NT2/D1 (cell line): ENCODE measurements around the gene PCA3.

Experiments used
- DNase-seq: peaks from one replicate; pipeline ENCODE4 v3.0.0-alpha.2; 2011; ENCODE audit warnings: low read depth, low spot score
- H3K27me3 ChIP-seq: 2 replicates; pipeline ENCODE4 v1.6.0; 2011; ENCODE audit warnings: mild to moderate bottlenecking; ENCODE audit not compliant: insufficient read length, insufficient read depth
- H3K36me3 ChIP-seq: 2 replicates; pipeline ENCODE4 v1.6.1; 2011; ENCODE audit warnings: mild to moderate bottlenecking, low read length, mixed read lengths; ENCODE audit not compliant: insufficient read depth, insufficient read length
- H3K4me1 ChIP-seq: 2 replicates; pipeline ENCODE4 v1.5.1; 2011; ENCODE audit not compliant: insufficient read depth, insufficient read length
- H3K4me3 ChIP-seq: 2 replicates; pipeline ENCODE4 v1.5.1; 2011; ENCODE audit warnings: low read depth; ENCODE audit not compliant: insufficient read length
- H3K9ac ChIP-seq: 2 replicates; pipeline ENCODE4 v1.6.0; 2011; ENCODE audit warnings: low read depth; ENCODE audit not compliant: insufficient read length
- H3K9me3 ChIP-seq: 2 replicates; pipeline ENCODE4 v1.5.1; 2011; ENCODE audit warnings: mild to moderate bottlenecking, low read length; ENCODE audit not compliant: insufficient read depth
- SUZ12 ChIP-seq: IDR thresholded peaks from 2 replicates; pipeline ENCODE4 v1.6.1; 2011; ENCODE audit not compliant: insufficient read length, insufficient read depth; ENCODE audit errors: extremely low read depth
- YY1 ChIP-seq: IDR thresholded peaks from 2 replicates; pipeline ENCODE4 v1.6.1; 2011; ENCODE audit not compliant: insufficient read length, insufficient read depth
- ZNF274 ChIP-seq: IDR thresholded peaks from 2 replicates; pipeline ENCODE4 v1.6.1; 2011; ENCODE audit warnings: mild to moderate bottlenecking, low read depth, low read length

The PCA3 gene

DNA sequence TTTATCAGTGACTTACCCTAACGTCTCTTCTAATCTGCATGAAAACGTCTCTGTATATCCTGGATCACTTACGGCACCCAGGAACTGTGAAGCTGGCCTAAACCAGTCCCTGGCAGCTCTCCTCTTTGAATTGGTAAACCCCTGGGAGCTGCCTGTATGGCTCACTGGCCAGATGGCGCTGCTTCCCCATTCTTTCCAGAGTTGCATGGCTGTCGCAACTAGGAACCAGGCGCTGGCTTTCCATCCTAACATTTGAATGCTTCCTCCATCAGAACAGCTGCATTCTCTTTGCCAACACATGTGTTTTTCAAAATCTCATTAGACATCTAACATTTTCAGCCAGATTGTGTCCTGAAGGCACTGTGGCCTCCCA lies 8.0 kb upstream of the PCA3 start:
- no peak for TF ChIP-seq ZNF274
- no peak for TF ChIP-seq SUZ12
- no peak for TF ChIP-seq YY1
- no peaks in the 10 kb centered on the region for H3K9me3 ChIP-seq
- no peak overlapping the region for H3K9ac ChIP-seq
- H3K27me3 ChIP-seq: no peaks in the 10 kb centered on the region
- DNase-seq: peak; percentile 16
- no peaks in the 10 kb centered on the region for H3K36me3 ChIP-seq
- H3K4me3 ChIP-seq: no peak overlapping the region
- H3K4me1 ChIP-seq: peaks cover 2% of the 10 kb centered on the region

DNA sequence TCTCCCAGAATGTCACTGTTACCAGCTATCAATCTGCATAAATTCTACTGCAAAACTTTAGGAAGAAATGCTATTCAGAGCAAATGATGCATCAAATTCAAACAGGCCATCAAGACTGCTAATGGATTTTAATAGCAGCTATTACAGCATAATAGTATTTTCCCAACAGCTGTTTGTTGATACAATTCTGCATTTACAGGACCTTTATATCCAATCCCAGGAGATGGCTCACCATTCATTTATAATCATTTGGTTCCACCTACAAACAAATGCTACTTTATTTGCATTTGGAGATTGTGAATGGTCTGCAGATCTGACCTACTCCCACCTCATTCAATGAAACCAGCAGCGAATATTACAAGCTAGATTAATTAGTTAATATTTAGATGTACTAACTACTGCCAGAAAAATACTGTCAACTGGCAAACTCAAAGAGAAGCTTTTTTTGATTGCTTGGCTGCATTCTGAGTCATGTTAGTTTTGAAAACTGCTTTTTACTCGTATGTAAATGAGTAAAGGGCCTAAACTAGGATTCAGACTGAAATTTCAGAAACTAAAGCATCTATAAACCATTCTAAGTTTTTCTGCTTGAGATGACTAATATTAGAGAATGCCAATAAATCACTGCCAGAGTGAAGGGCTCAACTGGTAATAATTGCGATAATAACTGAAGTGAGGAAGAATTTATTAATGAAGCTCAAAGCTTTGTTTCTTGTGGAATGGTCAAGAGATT lies 7.1 kb upstream of the PCA3 start:
- Histone ChIP-seq H3K27me3 (no peaks in the 10 kb centered on the region), H3K36me3 (no peaks in the 10 kb centered on the region), H3K9me3 (no peaks in the 10 kb centered on the region), H3K4me1 (peaks cover 2% of the 10 kb centered on the region), H3K9ac (no peak overlapping the region), H3K4me3 (no peak overlapping the region)
- TF ChIP-seq YY1 (no peak), ZNF274 (no peak), SUZ12 (no peak)
- DNase-seq: no peak

DNA sequence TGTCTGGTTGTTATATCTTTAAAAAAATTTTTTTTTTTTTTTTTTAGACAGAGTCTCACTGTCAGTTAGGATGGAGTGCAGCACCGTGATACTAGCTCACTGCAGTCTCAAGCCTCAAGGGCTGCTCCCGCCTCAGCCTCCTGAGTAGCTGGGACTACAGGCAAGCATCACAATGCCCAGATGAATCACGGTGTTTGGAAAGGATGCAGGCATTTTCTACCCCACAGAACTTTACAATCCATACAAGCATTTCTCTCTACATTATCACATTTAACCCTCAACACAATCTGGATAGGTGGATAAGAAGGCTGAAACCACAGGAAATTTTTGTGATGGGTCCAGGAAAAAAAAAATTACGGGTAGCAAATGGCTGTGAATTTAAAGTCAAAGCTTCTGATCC lies 5.8 kb upstream of the PCA3 start:
- DNase-seq: peak; percentile 16
- H3K27me3 ChIP-seq: no peaks in the 10 kb centered on the region
- H3K4me3 ChIP-seq: no peak overlapping the region
- no peak overlapping the region for H3K9ac ChIP-seq
- TF ChIP-seq YY1: no peak
- TF ChIP-seq SUZ12: no peak
- no peak for TF ChIP-seq ZNF274
- H3K36me3 ChIP-seq: no peaks in the 10 kb centered on the region
- peaks cover 2% of the 10 kb centered on the region for H3K4me1 ChIP-seq
- H3K9me3 ChIP-seq: no peaks in the 10 kb centered on the region

DNA sequence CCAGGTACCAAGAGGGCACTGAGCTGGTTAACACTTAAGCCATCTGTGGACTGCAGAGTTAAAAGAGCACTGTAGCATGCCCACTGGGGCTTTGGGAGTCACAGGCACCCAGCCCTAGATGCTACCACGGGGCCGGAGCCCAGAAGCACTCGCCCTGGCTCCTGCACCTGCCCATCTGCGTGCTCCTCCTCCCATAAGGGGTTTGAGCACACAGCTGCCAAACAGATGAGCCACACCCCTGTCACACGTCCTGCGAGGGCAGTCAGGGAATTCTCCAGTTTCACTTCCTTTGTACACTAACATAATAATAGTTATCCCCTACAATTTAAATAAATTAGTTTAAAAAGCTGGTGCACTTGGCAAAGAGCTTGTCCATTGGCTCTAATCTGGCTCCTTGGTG lies 4.5 kb upstream of the PCA3 start:
- DNase-seq: no peak
- Histone ChIP-seq H3K36me3 (no peaks in the 10 kb centered on the region), H3K9me3 (no peaks in the 10 kb centered on the region), H3K4me1 (peaks cover 2% of the 10 kb centered on the region), H3K9ac (no peak overlapping the region), H3K27me3 (no peaks in the 10 kb centered on the region), H3K4me3 (no peak overlapping the region)
- no peak for TF ChIP-seq YY1
- TF ChIP-seq SUZ12: no peak
- no peak for TF ChIP-seq ZNF274

DNA sequence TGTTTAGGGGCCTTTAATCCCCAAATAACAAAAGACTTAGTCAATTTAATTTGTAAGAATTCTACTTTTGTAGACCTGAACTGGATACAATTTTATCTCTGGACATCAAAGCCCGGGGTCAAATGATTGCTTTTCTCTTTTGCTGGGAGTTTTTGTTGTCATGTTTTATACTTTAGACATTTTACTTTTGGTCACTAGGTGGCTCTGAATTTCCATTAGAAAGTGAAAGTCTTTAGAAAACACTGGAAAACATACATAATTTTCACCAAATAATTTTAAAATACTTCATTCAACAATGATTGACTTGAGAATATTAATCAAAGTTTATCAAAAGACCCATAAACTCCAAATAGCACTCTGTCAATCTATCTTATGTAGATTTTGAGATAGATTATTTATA lies 2.8 kb upstream of the PCA3 start:
- Histone ChIP-seq H3K4me3 (no peak overlapping the region), H3K27me3 (no peaks in the 10 kb centered on the region), H3K36me3 (no peaks in the 10 kb centered on the region), H3K9me3 (no peaks in the 10 kb centered on the region), H3K9ac (no peak overlapping the region), H3K4me1 (peaks cover 2% of the 10 kb centered on the region)
- DNase-seq: no peak
- no peak for TF ChIP-seq ZNF274
- no peak for TF ChIP-seq SUZ12
- no peak for TF ChIP-seq YY1

DNA sequence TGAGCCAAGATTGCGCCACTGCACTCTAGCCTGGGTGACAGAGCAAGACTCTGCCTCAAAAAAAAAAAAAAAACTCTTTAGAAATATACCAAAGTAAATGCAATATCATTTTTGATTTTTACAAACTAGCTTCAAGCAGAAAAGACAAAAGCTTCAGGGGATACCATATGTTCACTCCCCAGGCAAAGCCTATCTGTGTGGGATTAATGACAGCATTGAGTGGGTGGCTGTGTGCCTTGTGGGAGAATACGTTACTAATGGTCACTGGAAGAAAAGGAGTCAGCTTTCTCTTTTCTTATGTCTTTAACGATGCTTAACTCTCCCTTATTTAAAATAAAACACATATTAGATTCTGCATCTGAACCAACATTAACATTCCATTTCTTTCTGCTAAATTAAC lies 1.9 kb downstream of the PCA3 start:
- Histone ChIP-seq H3K4me1 (no peaks in the 10 kb centered on the region), H3K27me3 (no peaks in the 10 kb centered on the region), H3K9ac (no peak overlapping the region), H3K4me3 (no peak overlapping the region), H3K9me3 (no peaks in the 10 kb centered on the region), H3K36me3 (no peaks in the 10 kb centered on the region)
- DNase-seq: no peak
- no peak for TF ChIP-seq ZNF274
- TF ChIP-seq YY1: no peak

DNA sequence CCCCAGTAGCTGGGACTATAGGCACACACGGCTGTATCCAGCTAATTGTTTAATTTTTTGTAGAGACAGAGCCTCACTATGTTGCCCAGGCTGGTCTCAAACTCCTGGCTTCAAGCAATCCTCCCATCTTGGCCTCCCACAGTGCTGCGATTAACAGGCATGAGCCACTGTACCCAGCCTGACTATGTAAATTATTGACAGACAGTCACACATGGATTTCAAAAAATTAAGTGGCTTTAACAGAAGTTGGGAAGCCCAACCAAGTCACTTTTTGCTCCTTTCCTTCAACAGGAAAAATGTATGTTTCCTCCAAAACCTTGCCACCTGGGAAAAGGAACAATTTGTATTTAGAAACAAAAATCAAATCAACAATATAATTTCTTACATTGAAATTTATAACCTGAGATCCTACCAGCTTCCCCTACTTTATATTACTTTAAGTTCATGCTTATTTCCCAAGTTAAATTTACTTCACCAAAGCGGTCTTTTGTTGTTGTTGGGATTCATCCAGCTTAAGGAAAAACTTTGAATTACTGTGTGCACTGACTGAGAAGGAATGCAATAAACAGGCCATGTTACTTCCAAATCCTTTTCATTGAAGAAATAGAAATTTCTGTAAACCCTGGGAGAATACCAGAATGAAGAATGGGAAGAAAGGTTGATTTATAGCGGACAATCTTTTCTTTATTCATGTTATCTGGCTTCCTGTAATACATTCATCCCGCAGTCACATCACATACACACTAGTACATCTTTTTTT lies 8.6 kb downstream of the PCA3 start:
- DNase-seq: no peak
- H3K9me3 ChIP-seq: no peaks in the 10 kb centered on the region

DNA sequence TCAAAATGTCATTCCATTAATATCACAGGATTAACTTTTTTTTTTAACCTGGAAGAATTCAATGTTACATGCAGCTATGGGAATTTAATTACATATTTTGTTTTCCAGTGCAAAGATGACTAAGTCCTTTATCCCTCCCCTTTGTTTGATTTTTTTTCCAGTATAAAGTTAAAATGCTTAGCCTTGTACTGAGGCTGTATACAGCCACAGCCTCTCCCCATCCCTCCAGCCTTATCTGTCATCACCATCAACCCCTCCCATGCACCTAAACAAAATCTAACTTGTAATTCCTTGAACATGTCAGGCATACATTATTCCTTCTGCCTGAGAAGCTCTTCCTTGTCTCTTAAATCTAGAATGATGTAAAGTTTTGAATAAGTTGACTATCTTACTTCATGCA lies 20.6 kb downstream of the PCA3 start:
- no peak for DNase-seq
- Histone ChIP-seq H3K9me3 (no peaks in the 10 kb centered on the region), H3K27me3 (no peaks in the 10 kb centered on the region), H3K36me3 (no peaks in the 10 kb centered on the region), H3K4me1 (no peaks in the 10 kb centered on the region), H3K9ac (no peak overlapping the region), H3K4me3 (no peak overlapping the region)
- TF ChIP-seq ZNF274: no peak

More for the DNA sequence above, 8.6 kb downstream of the PCA3 start:
- no peak overlapping the region for H3K9ac ChIP-seq
- H3K4me3 ChIP-seq: no peak overlapping the region
- H3K27me3 ChIP-seq: no peaks in the 10 kb centered on the region
- no peak for TF ChIP-seq YY1
- TF ChIP-seq ZNF274: no peak
- H3K4me1 ChIP-seq: no peaks in the 10 kb centered on the region
- H3K36me3 ChIP-seq: no peaks in the 10 kb centered on the region
